ENCODE data around the gene UBE2R2. TPM values are rescaled to one million over a fixed set of nuclear protein-coding genes. Genes with fewer than 3 reads are reported as not detected.
"Not testable (repeated sequence)": the region's sequence is repeated elsewhere in the genome, so short reads cannot be mapped to it uniquely, and the experiment has no call there.

The UBE2R2 gene, protein sequence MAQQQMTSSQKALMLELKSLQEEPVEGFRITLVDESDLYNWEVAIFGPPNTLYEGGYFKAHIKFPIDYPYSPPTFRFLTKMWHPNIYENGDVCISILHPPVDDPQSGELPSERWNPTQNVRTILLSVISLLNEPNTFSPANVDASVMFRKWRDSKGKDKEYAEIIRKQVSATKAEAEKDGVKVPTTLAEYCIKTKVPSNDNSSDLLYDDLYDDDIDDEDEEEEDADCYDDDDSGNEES
- total RNA-seq: 10 to 100 TPM; 23.8 to 29.3 (median 28.1) TPM
- total RNA-seq (2013): 24.9 TPM
- total RNA-seq: 33.7 to 83.5 (median 50.0) reads per million in 29 experiments

DNA sequence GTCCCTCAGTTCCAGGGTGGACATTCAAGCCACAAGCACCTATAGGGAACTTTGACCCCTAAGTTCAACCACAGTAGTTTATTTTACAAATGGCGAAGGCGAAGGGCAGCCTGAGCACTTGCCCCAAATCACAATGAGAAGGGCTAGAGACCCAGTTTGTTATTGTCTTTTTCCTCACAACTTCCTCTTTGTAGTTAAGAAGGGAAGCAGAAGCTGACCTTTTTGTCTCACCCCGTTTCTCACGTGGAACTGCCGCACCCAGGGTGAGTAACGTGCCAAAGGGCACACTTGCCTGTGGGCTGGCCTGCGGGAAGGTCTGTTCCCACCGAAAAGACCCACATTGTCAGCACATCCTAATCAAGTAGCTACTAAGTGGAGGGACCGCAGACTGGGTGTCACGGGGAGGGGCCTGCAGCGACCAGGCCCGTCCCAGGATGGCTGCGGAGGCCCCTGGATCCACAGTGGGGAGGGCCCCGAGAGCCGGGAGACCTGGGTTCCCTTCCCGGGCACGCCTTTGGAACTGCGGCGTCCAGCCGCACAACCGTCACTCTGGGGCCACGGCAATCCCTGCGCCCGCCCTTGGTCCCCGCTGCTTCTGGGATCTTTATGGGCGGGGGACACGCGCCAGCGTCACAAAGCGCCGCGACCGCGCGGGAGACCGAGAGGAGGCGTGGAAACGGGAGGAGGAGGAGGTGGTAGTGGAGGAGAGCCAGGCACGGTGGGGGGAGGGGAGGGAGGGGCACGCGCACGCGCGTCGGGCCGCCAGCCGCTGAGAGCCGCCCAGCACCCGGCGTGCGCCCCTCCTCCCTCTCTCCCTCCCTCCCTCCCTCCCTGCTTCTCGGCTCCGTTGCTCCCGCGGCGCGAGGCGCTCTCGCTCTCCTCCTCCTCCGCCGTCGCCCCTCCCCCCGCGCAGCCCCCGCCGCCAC lies at the start of gene UBE2R2:
TSS of gene UBE2R2 (plus strand) at position 834 of the 926 bp plus-strand sequence. CDS start 598 bp downstream, outside the sequence.
- POLR2A ChIA-PET: interaction anchor here in 1 of 2 donors (0.5 to 0.7 kb wide), 2 partner anchors 17 to 624 kb away, joined by 3 to 5 read pairs; no protein-coding TSS in a partner anchor
- no peaks in the 10 kb centered on the region for H3K9me3 ChIP-seq
- peak within 1 kb of the TSS; percentile 84 to 97 (median 88) for H3K4me3 Mint-ChIP-seq
- H3K4me3 ChIP-seq (ENCODE audit: control insufficient read depth in 1 of 2, extremely low read depth in 1 of 2, low read length in 1 of 2): peak within 1 kb of the TSS; percentile 94 to 99
- peaks cover 46 to 57% (median 57%) of the 10 kb centered on the region in 3 donors for H3K4me1 Mint-ChIP-seq
- peak within 1 kb of the TSS; percentile 95 for H3K27ac ChIP-seq (ENCODE audit: low read length)
- no peaks in the 10 kb centered on the region for H3K27me3 ChIP-seq (replicated peaks in 1 of 2; ENCODE audit: control insufficient read depth in 2 of 2, extremely low read depth in 1 of 2, insufficient read depth in 2 of 2, low read length in 1 of 2)
- 0% methylated on average over 24 of the region's 66 CpGs for WGBS (ENCODE audit: insufficient coverage)
- H3K27me3 Mint-ChIP-seq: no peaks in the 10 kb centered on the region
- H3K9me3 Mint-ChIP-seq: no peaks in the 10 kb centered on the region
- peaks cover 2% of the 10 kb centered on the region for H3K36me3 Mint-ChIP-seq
- H3K4me1 ChIP-seq (ENCODE audit: control insufficient read depth in 1 of 2, extremely low read depth in 1 of 2, insufficient read depth in 2 of 2, low read length in 2 of 2): peaks cover 11 to 20% of the 10 kb centered on the region in 2 experiments
- H3K36me3 ChIP-seq (ENCODE audit: control insufficient read depth in 2 of 2, extremely low read depth in 1 of 2, insufficient read depth in 1 of 2, low read length in 1 of 2): no peaks in the 10 kb centered on the region
- peak within 1 kb of the TSS; percentile 94 to 97 for H3K27ac Mint-ChIP-seq
- ATAC-seq (replicated peaks in 1 of 4): peak; percentile 82 to 86 (median 84)
- CTCF ChIA-PET: interaction anchor here in 1 of 2 donors (0.7 to 4.5 kb wide), 3 partner anchors 21 to 37 kb away, joined by 3 to 78 read pairs (median 5); no protein-coding TSS in a partner anchor
- DNase-seq: peak; percentile 81 to 98 (median 92)

DNA sequence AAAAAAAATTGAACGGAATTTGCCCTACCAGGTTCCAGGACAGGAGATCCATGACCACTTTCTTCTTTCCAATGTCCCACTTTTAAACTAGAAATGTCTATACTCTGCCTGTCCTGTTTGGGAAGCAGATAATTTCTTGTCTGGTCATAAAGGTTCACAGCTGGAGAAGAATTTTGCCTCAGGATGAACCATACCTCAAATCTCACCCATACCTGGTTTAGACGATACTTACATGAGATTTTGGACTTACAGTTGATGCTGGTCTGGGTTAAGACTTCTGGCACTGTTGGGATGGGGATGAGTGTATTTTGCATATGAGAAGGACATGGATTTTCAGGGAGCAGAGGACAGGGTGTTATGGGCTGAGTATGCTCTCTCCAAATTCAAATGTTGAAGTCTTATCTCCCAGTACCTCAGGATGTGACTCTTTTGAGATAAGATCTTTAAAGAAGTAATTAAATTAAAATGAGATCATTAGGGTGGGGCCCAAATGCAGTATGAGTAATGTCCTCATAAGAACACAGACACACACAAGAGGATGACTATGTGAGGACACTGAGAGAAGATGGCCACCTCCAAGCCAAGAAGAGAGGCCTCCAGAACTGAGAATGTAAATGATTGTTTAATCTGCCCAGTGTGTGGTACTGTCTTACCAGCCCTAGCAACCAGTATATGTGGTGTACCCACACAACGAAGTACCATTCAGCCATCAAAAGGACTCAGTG lies 46.6 kb upstream of the UBE2R2 start:
- H3K27me3 ChIP-seq (replicated peaks in 1 of 2; ENCODE audit: control insufficient read depth in 2 of 2, extremely low read depth in 1 of 2, insufficient read depth in 2 of 2, low read length in 1 of 2); DNase-seq; H3K4me1 Mint-ChIP-seq; H3K4me3 ChIP-seq (ENCODE audit: control insufficient read depth in 1 of 2, extremely low read depth in 1 of 2, low read length in 1 of 2); H3K27ac ChIP-seq (ENCODE audit: low read length); H3K36me3 ChIP-seq (ENCODE audit: control insufficient read depth in 2 of 2, extremely low read depth in 1 of 2, insufficient read depth in 1 of 2, low read length in 1 of 2); POLR2A ChIA-PET; H3K27ac Mint-ChIP-seq; H3K9me3 ChIP-seq; H3K9me3 Mint-ChIP-seq; H3K36me3 Mint-ChIP-seq; H3K4me1 ChIP-seq (ENCODE audit: control insufficient read depth in 1 of 2, extremely low read depth in 1 of 2, insufficient read depth in 2 of 2, low read length in 2 of 2); H3K4me3 Mint-ChIP-seq; H3K27me3 Mint-ChIP-seq: not testable (repeated sequence)
- CTCF ChIA-PET: interaction anchor here in 1 of 2 donors (0.7 kb wide), 1 partner anchor 400 kb away, joined by 4 read pairs; no protein-coding TSS in a partner anchor
- ATAC-seq (replicated peaks in 1 of 4): peak in 2 of 4 experiments; percentile 38 to 44
- 57% methylated on average over 1 of the region's 3 CpGs for WGBS (ENCODE audit: insufficient coverage)

DNA sequence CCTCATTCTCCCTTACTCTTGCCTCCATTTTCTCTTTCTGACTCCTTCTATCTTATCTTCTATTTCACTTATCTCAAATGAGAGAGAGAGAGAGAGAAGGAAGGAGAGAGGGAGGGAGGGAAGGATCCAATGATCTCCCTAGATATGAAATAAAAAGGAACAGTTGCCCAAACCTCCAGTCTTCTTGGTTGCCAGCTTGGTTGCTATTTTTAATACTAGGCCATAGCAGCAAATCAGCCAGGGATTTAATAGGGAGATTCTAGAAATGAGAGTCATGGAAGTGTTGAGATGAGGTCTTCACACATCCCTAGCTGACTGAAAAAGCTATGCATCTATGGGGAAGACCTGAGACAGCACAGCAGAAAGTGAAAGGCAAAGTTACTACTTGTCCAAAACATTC lies 43.8 kb upstream of the UBE2R2 start:
- H3K36me3 Mint-ChIP-seq, POLR2A ChIA-PET, H3K27me3 Mint-ChIP-seq: not testable (repeated sequence)

DNA sequence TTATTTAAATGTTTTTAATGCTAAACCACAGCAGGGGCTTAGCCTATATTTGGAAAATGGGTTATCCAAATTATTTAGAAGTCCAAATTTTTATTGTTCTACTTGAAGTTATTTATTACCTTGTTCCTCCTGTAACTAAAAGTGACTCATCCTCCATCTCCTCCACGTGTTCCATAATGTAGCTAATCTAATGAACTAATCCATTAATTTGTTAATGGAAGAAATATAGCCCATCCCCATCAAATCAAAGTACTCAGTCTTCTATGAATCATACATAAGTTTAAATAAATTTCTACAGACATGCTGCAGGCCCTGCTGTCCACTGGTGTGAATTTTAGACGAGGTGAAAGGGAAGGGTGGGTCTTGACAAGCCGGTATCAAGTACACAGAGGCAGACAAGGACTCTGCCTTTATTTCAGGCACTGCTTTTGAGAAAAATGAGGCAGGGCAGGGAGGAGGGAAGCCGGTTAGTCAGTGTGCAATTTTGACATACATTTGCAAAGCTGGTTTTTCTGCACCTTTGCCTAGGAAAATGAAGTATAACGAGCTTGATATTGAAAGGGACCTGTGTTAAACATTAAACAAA lies 42.8 kb upstream of the UBE2R2 start:
- H3K36me3 Mint-ChIP-seq; H3K27ac Mint-ChIP-seq; H3K27me3 Mint-ChIP-seq; ATAC-seq (replicated peaks in 1 of 4); H3K4me1 ChIP-seq (ENCODE audit: control insufficient read depth in 1 of 2, extremely low read depth in 1 of 2, insufficient read depth in 2 of 2, low read length in 2 of 2); H3K4me3 Mint-ChIP-seq; DNase-seq; H3K27me3 ChIP-seq (replicated peaks in 1 of 2; ENCODE audit: control insufficient read depth in 2 of 2, extremely low read depth in 1 of 2, insufficient read depth in 2 of 2, low read length in 1 of 2); H3K9me3 ChIP-seq; H3K27ac ChIP-seq (ENCODE audit: low read length); CTCF ChIA-PET; H3K4me3 ChIP-seq (ENCODE audit: control insufficient read depth in 1 of 2, extremely low read depth in 1 of 2, low read length in 1 of 2); H3K9me3 Mint-ChIP-seq; H3K36me3 ChIP-seq (ENCODE audit: control insufficient read depth in 2 of 2, extremely low read depth in 1 of 2, insufficient read depth in 1 of 2, low read length in 1 of 2): not testable (repeated sequence)
- POLR2A ChIA-PET: interaction anchor here in 1 of 2 donors (0.6 kb wide), 1 partner anchor 18 kb away, joined by 3 read pairs; no protein-coding TSS in a partner anchor
- H3K4me1 Mint-ChIP-seq: peaks cover 5 to 11% (median 8%) of the 10 kb centered on the region in 3 donors
- 94% methylated on average over 3 of the region's 5 CpGs for WGBS (ENCODE audit: insufficient coverage)

More for the DNA sequence above, 43.8 kb upstream of the UBE2R2 start:
- H3K27me3 ChIP-seq (replicated peaks in 1 of 2; ENCODE audit: control insufficient read depth in 2 of 2, extremely low read depth in 1 of 2, insufficient read depth in 2 of 2, low read length in 1 of 2); H3K4me3 ChIP-seq (ENCODE audit: control insufficient read depth in 1 of 2, extremely low read depth in 1 of 2, low read length in 1 of 2); H3K27ac Mint-ChIP-seq; H3K27ac ChIP-seq (ENCODE audit: low read length); H3K9me3 ChIP-seq; CTCF ChIA-PET; H3K4me1 ChIP-seq (ENCODE audit: control insufficient read depth in 1 of 2, extremely low read depth in 1 of 2, insufficient read depth in 2 of 2, low read length in 2 of 2); H3K4me3 Mint-ChIP-seq; H3K36me3 ChIP-seq (ENCODE audit: control insufficient read depth in 2 of 2, extremely low read depth in 1 of 2, insufficient read depth in 1 of 2, low read length in 1 of 2); H3K9me3 Mint-ChIP-seq; DNase-seq; H3K4me1 Mint-ChIP-seq; ATAC-seq (replicated peaks in 1 of 4): not testable (repeated sequence)

DNA sequence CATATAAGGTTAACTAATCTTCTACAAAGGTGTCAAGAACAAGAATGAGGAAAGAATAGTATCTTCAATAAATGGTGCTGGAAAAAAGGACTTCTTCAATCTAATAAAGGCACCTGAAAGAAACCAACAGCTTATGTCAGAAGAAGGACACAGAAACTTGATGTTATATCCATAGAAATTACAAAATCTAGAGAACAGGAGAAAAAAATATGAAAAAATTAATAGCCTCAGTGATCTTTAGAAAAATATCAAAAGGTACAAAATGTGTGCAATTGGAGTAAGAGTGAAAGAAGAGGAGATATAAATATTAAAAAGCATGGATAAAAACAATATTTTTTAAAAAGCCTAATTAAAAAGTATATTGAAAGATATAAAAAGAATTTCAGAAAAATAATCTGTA lies 40.4 kb upstream of the UBE2R2 start:
- ChIA-PET POLR2A (interaction anchor here in 1 of 2 donors (0.7 kb wide), 1 partner anchor 811 kb away, joined by 3 read pairs; no protein-coding TSS in a partner anchor), CTCF (interaction anchor here (0.6 kb wide), 2 partner anchors 602 to 709 kb away, joined by 3 read pairs; no protein-coding TSS in a partner anchor)
- peaks cover 0 to 3% (median 2%) of the 10 kb centered on the region in 3 donors for H3K4me1 Mint-ChIP-seq
- H3K4me1 ChIP-seq (ENCODE audit: control insufficient read depth in 1 of 2, extremely low read depth in 1 of 2, insufficient read depth in 2 of 2, low read length in 2 of 2): no peaks in the 10 kb centered on the region
- no peak overlapping the region for H3K27ac ChIP-seq (ENCODE audit: low read length)
- no peak overlapping the region for H3K4me3 ChIP-seq (ENCODE audit: control insufficient read depth in 1 of 2, extremely low read depth in 1 of 2, low read length in 1 of 2)
- DNase-seq: no peak
- H3K4me3 Mint-ChIP-seq: no peak overlapping the region
- H3K27ac Mint-ChIP-seq: no peak overlapping the region
- no peaks in the 10 kb centered on the region for H3K9me3 Mint-ChIP-seq
- peaks cover 3 to 10% of the 10 kb centered on the region in 2 donors for H3K27me3 Mint-ChIP-seq
- ATAC-seq (replicated peaks in 1 of 4): no peak
- H3K27me3 ChIP-seq (replicated peaks in 1 of 2; ENCODE audit: control insufficient read depth in 2 of 2, extremely low read depth in 1 of 2, insufficient read depth in 2 of 2, low read length in 1 of 2): peaks cover 0 to 4% of the 10 kb centered on the region in 2 experiments
- no peaks in the 10 kb centered on the region for H3K36me3 Mint-ChIP-seq
- no peaks in the 10 kb centered on the region for H3K36me3 ChIP-seq (ENCODE audit: control insufficient read depth in 2 of 2, extremely low read depth in 1 of 2, insufficient read depth in 1 of 2, low read length in 1 of 2)
- no peaks in the 10 kb centered on the region for H3K9me3 ChIP-seq

Measured in T-cell (primary cell).